ENCODE results near the gene DYNC2I2.

DYNC2I2 gene

DNA sequence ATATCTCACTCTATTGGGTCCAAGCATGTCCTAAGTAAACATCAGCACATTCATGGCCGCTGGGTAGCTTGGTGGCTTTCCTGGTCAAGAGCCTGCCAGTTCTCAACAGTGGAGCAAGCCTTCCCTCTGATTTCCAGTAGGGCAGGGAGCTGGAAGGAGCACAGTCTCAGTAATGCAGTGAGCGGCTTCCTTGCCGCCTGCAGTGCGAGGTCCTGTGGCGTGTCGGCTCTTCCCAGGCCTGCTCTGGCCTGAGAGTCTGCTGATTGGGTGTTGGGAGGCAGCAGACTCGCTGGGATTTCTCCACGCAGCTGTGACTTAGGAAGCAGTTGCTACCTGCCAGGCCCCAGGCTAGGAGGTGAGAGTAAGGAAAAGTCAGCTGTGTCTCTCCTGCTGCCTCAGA lies 53.0 kb downstream of the DYNC2I2 start:
- no peaks in the 10 kb centered on the region for H3F3A ChIP-seq (ENCODE audit: control insufficient read depth, insufficient read depth)
- TF ChIP-seq, protein P1, sequence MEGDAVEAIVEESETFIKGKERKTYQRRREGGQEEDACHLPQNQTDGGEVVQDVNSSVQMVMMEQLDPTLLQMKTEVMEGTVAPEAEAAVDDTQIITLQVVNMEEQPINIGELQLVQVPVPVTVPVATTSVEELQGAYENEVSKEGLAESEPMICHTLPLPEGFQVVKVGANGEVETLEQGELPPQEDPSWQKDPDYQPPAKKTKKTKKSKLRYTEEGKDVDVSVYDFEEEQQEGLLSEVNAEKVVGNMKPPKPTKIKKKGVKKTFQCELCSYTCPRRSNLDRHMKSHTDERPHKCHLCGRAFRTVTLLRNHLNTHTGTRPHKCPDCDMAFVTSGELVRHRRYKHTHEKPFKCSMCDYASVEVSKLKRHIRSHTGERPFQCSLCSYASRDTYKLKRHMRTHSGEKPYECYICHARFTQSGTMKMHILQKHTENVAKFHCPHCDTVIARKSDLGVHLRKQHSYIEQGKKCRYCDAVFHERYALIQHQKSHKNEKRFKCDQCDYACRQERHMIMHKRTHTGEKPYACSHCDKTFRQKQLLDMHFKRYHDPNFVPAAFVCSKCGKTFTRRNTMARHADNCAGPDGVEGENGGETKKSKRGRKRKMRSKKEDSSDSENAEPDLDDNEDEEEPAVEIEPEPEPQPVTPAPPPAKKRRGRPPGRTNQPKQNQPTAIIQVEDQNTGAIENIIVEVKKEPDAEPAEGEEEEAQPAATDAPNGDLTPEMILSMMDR (IDR thresholded peaks at IDR 0.05; ENCODE audit: low read depth, low read length, poor library complexity, severe bottlenecking): no peak
- TF ChIP-seq EZH2phosphoT487 (IDR thresholded peaks at IDR 0.05; ENCODE audit: borderline replicate concordance, low read length): no peak
- no peaks in the 10 kb centered on the region for H3K79me2 ChIP-seq (ENCODE audit: control insufficient read depth, low read length)
- peaks cover 68% of the 10 kb centered on the region for H3K36me3 ChIP-seq (ENCODE audit: control insufficient read depth, low read length)
- H3K9me3 ChIP-seq (ENCODE audit: control insufficient read depth, insufficient read depth, low read length): no peaks in the 10 kb centered on the region
- H3K4me3 ChIP-seq (ENCODE audit: low read length): no peak overlapping the region
- H3K27ac ChIP-seq (ENCODE audit: low read depth, low read length): no peak overlapping the region
- H3K4me1 ChIP-seq (ENCODE audit: control insufficient read depth, low read length): no peaks in the 10 kb centered on the region
- H3K27me3 ChIP-seq (ENCODE audit: control insufficient read depth, low read length): no peaks in the 10 kb centered on the region
- no peaks in the 10 kb centered on the region for H3K9me2 ChIP-seq (replicated peaks; ENCODE audit: control insufficient read depth, low read length)
- H3K4me2 ChIP-seq (ENCODE audit: low read length): no peak overlapping the region
- H4K20me1 ChIP-seq (ENCODE audit: control insufficient read depth, insufficient read depth, low read depth, low read length): no peaks in the 10 kb centered on the region

DNA sequence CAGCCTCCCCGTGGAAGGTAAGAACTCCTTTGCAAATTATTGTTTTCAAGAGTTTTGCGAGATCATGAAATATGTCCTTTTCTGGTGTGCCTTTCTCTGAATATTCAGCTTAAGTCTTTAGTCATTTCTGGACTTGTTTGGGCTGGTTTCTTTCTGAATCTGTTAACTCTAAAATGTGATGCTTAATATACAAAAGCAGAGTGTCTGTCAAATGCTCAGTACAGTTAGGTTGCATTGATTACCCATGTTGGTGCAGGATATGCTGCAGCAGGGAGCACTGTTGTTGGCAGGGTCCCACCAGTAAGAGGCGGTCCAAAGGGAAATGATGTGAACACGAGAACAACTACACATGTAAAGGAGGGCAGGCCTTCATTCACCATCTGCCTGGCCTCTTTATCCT lies 56.5 kb downstream of the DYNC2I2 start:
- TF ChIP-seq EZH2phosphoT487 (IDR thresholded peaks at IDR 0.05; ENCODE audit: borderline replicate concordance, low read length): no peak
- TF ChIP-seq, protein P1 (IDR thresholded peaks at IDR 0.05; ENCODE audit: low read depth, low read length, poor library complexity, severe bottlenecking): no peak
- no peaks in the 10 kb centered on the region for H3K27me3 ChIP-seq (ENCODE audit: control insufficient read depth, low read length)
- no peaks in the 10 kb centered on the region for H3K4me1 ChIP-seq (ENCODE audit: control insufficient read depth, low read length)
- no peaks in the 10 kb centered on the region for H3K79me2 ChIP-seq (ENCODE audit: control insufficient read depth, low read length)
- no peaks in the 10 kb centered on the region for H3F3A ChIP-seq (ENCODE audit: control insufficient read depth, insufficient read depth)
- no peaks in the 10 kb centered on the region for H3K9me2 ChIP-seq (replicated peaks; ENCODE audit: control insufficient read depth, low read length)
- H4K20me1 ChIP-seq (ENCODE audit: control insufficient read depth, insufficient read depth, low read depth, low read length): no peaks in the 10 kb centered on the region
- H3K4me2 ChIP-seq (ENCODE audit: low read length): no peak overlapping the region
- no peak overlapping the region for H3K27ac ChIP-seq (ENCODE audit: low read depth, low read length)
- no peak overlapping the region for H3K4me3 ChIP-seq (ENCODE audit: low read length)
- H3K36me3 ChIP-seq (ENCODE audit: control insufficient read depth, low read length): peaks cover 69% of the 10 kb centered on the region
- no peaks in the 10 kb centered on the region for H3K9me3 ChIP-seq (ENCODE audit: control insufficient read depth, insufficient read depth, low read length)

DNA sequence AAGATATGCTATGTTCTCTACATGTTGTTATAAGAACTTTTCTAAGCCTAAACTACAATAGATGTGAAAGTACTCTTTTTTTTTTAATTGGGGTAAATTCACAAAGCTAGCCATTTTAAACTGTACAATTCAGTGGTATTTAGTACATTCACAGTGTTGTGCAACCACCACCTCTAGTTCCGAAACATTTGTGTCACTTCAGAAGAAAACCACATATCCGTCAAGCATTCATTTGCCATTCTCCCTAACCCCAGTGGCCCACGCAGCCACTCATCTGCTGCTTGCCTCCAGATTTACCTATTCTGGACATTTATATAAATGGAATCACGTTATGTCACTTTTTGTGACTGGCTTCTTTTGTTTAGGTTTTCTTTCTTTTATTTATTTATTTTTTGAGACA lies 61.2 kb downstream of the DYNC2I2 start:
- H3K36me3 ChIP-seq (ENCODE audit: control insufficient read depth, low read length): peaks cover 79% of the 10 kb centered on the region
- H3K9me3 ChIP-seq (ENCODE audit: control insufficient read depth, insufficient read depth, low read length): no peaks in the 10 kb centered on the region
- no peak for TF ChIP-seq EZH2phosphoT487 (IDR thresholded peaks at IDR 0.05; ENCODE audit: borderline replicate concordance, low read length)
- TF ChIP-seq, protein P1 (IDR thresholded peaks at IDR 0.05; ENCODE audit: low read depth, low read length, poor library complexity, severe bottlenecking): no peak
- no peaks in the 10 kb centered on the region for H3K4me1 ChIP-seq (ENCODE audit: control insufficient read depth, low read length)
- no peaks in the 10 kb centered on the region for H3K79me2 ChIP-seq (ENCODE audit: control insufficient read depth, low read length)
- no peaks in the 10 kb centered on the region for H3K27me3 ChIP-seq (ENCODE audit: control insufficient read depth, low read length)
- H3K4me3 ChIP-seq (ENCODE audit: low read length): no peak overlapping the region
- H3K4me2 ChIP-seq (ENCODE audit: low read length): no peak overlapping the region
- H4K20me1 ChIP-seq (ENCODE audit: control insufficient read depth, insufficient read depth, low read depth, low read length): no peaks in the 10 kb centered on the region
- H3K9me2 ChIP-seq (replicated peaks; ENCODE audit: control insufficient read depth, low read length): no peaks in the 10 kb centered on the region
- no peak overlapping the region for H3K27ac ChIP-seq (ENCODE audit: low read depth, low read length)
- H3F3A ChIP-seq (ENCODE audit: control insufficient read depth, insufficient read depth): no peaks in the 10 kb centered on the region

DNA sequence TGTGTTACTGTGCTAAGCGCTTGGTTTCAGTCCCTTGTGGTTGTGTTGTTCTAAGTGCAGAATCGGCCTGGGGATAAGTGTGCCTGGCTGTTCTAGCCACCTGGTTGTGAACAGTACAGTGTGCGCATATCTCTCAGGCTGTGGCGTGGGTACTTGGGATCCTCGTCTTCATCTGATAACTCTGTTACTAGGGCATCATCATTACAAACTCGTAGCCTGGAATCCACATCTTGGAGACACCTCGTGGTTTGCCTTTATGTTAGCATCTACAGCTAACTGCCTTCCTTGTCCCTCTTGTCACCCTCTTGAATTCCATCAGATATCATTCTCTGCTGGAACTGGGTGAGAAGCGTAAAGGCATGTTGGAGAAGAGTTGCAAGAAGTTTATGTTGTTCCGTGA lies 62.8 kb downstream of the DYNC2I2 start:
- Histone ChIP-seq H3K79me2 (ENCODE audit: control insufficient read depth, low read length) (no peaks in the 10 kb centered on the region), H3K4me3 (ENCODE audit: low read length) (no peak overlapping the region), H3K9me2 (replicated peaks; ENCODE audit: control insufficient read depth, low read length) (no peaks in the 10 kb centered on the region), H3K9me3 (ENCODE audit: control insufficient read depth, insufficient read depth, low read length) (no peaks in the 10 kb centered on the region), H3K4me2 (ENCODE audit: low read length) (no peak overlapping the region), H3K27ac (ENCODE audit: low read depth, low read length) (no peak overlapping the region), H4K20me1 (ENCODE audit: control insufficient read depth, insufficient read depth, low read depth, low read length) (no peaks in the 10 kb centered on the region), H3K36me3 (ENCODE audit: control insufficient read depth, low read length) (peaks cover 71% of the 10 kb centered on the region), H3F3A (ENCODE audit: control insufficient read depth, insufficient read depth) (no peaks in the 10 kb centered on the region), H3K27me3 (ENCODE audit: control insufficient read depth, low read length) (no peaks in the 10 kb centered on the region), H3K4me1 (ENCODE audit: control insufficient read depth, low read length) (no peaks in the 10 kb centered on the region)
- TF ChIP-seq, protein P1 (IDR thresholded peaks at IDR 0.05; ENCODE audit: low read depth, low read length, poor library complexity, severe bottlenecking): no peak
- TF ChIP-seq EZH2phosphoT487 (IDR thresholded peaks at IDR 0.05; ENCODE audit: borderline replicate concordance, low read length): no peak

All from DOHH2 (cell line).